Parathyroid adenoma (tissue), 2 donors: ENCODE data around the gene GPR32.
"Not testable (repeated sequence)": the region's sequence is repeated elsewhere in the genome, so short reads cannot be mapped to it uniquely, and the experiment has no call there.

Experiments used
- H2AFZ ChIP-seq: fragments of 300-600 bp; sonication (generic); one replicate; pipeline ENCODE4 v1.7.0; 2017; ENCODE audit warnings: antibody characterized with exemption, mild to moderate bottlenecking
- H3K27ac ChIP-seq: fragments of 300-600 bp; sonication (generic); one replicate; pipeline ENCODE4 v1.7.0; 2017
- H3K27me3 ChIP-seq: fragments of 300-600 bp; sonication (generic); one replicate; pipeline ENCODE4 v1.7.0; 2017; ENCODE audit warnings: low read length; ENCODE audit not compliant: control insufficient read depth, insufficient read depth
- H3K36me3 ChIP-seq: fragments of 300-600 bp; sonication (generic); one replicate; pipeline ENCODE4 v1.7.0; 2017; ENCODE audit warnings: low read length; ENCODE audit not compliant: control insufficient read depth, insufficient read depth
- H3K4me1 ChIP-seq: fragments of 300-600 bp; sonication (generic); one replicate; pipeline ENCODE4 v1.7.0; 2017; ENCODE audit warnings: control low read depth
- H3K4me2 ChIP-seq: fragments of 300-600 bp; sonication (generic); one replicate; pipeline ENCODE4 v1.7.0; 2017; ENCODE audit warnings: low read length
- H3K4me3 ChIP-seq: fragments of 300-600 bp; sonication (generic); one replicate; pipeline ENCODE4 v1.7.0; 2017; ENCODE audit warnings: low read depth, low read length
- H3K79me2 ChIP-seq: fragments of 300-600 bp; sonication (generic); one replicate; pipeline ENCODE4 v1.7.0; 2017; ENCODE audit warnings: control low read depth
- H3K9ac ChIP-seq: fragments of 300-600 bp; sonication (generic); one replicate; pipeline ENCODE4 v1.7.0; 2017; ENCODE audit warnings: mild to moderate bottlenecking
- H3K9me3 ChIP-seq: fragments of 300-600 bp; sonication (generic); one replicate; pipeline ENCODE4 v1.7.0; 2017; ENCODE audit warnings: low read length; ENCODE audit not compliant: control insufficient read depth
- CTCF ChIP-seq: fragments of 300-600 bp; sonication (generic); IDR thresholded peaks from one replicate; pipeline ENCODE4 v1.7.0; 2017; ENCODE audit warnings: antibody characterized with exemption, mild to moderate bottlenecking
- donor health status: primary hyperparathyroidism.

GPR32 gene

GRCh38 chr19:50770888-50771287 is 624 bp downstream of the GPR32 start:
- Histone ChIP-seq H2AFZ (no peak overlapping the region), H3K4me2 (no peak overlapping the region), H3K9ac (no peak overlapping the region), H3K79me2 (no peaks in the 10 kb centered on the region), H3K27me3 (no peaks in the 10 kb centered on the region), H3K27ac (no peak overlapping the region), H3K9me3 (no peaks in the 10 kb centered on the region), H3K4me1 (no peaks in the 10 kb centered on the region), H3K4me3 (no peak overlapping the region), H3K36me3 (no peaks in the 10 kb centered on the region)
- no peak for TF ChIP-seq CTCF

GRCh38 chr19:50772476-50772875 is 2.2 kb downstream of the GPR32 start:
- Histone ChIP-seq H3K27me3 (no peaks in the 10 kb centered on the region), H3K4me1 (no peaks in the 10 kb centered on the region), H3K9me3 (no peaks in the 10 kb centered on the region), H3K4me3 (no peak overlapping the region), H2AFZ (no peak overlapping the region), H3K27ac (no peak overlapping the region), H3K9ac (no peak overlapping the region), H3K79me2 (no peaks in the 10 kb centered on the region), H3K4me2 (no peak overlapping the region), H3K36me3 (no peaks in the 10 kb centered on the region)
- no peak for TF ChIP-seq CTCF

GRCh38 chr19:50772912-50773311 is 2.6 kb downstream of the GPR32 start:
- not testable (repeated sequence) for H3K9me3 ChIP-seq, H3K27ac ChIP-seq, H3K9ac ChIP-seq, H3K27me3 ChIP-seq, H3K36me3 ChIP-seq, H3K4me1 ChIP-seq, H3K4me2 ChIP-seq, H3K79me2 ChIP-seq, H3K4me3 ChIP-seq, H2AFZ ChIP-seq

GRCh38 chr19:50773454-50773853 is 3.2 kb downstream of the GPR32 start:
- not testable (repeated sequence) for H3K9me3 ChIP-seq, H3K4me3 ChIP-seq, H3K36me3 ChIP-seq, H3K79me2 ChIP-seq, H3K9ac ChIP-seq, H3K27ac ChIP-seq, H3K4me1 ChIP-seq, H3K27me3 ChIP-seq, H2AFZ ChIP-seq, H3K4me2 ChIP-seq

GRCh38 chr19:50776131-50776530 is 5.9 kb downstream of the GPR32 start:
- Histone ChIP-seq H3K27me3 (no peaks in the 10 kb centered on the region), H3K4me3 (no peak overlapping the region)

More at GRCh38 chr19:50776131-50776530, 5.9 kb downstream of the GPR32 start:
- Histone ChIP-seq H3K9me3 (no peaks in the 10 kb centered on the region), H3K4me2 (no peak overlapping the region), H2AFZ (no peak overlapping the region), H3K27ac (no peak overlapping the region), H3K36me3 (no peaks in the 10 kb centered on the region), H3K4me1 (no peaks in the 10 kb centered on the region), H3K9ac (no peak overlapping the region), H3K79me2 (no peaks in the 10 kb centered on the region)
- TF ChIP-seq CTCF: no peak
